Measurements from ENCODE around the gene SLC8A1.

Gene SLC8A1

DNA sequence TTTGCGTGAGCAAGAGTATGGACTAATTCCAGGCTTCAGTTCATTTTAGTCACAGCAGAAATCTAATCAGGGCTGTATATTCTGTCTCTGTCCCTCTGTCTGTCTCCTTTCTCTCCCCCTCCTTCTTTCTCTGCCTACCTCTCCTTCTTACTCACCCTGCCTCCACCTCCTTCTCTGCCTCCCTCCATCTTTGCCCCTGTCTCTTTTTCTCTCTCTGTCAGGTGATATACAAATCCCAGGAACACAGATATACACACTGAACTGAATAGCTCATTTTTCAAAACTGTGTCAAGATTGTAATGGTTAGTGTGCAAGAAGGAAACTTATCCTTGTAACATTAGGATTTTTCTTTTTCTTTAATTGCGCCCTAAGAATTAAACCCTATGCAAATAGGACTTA lies 32.5 kb downstream of the SLC8A1 start:
- no peak for DNase-seq

DNA sequence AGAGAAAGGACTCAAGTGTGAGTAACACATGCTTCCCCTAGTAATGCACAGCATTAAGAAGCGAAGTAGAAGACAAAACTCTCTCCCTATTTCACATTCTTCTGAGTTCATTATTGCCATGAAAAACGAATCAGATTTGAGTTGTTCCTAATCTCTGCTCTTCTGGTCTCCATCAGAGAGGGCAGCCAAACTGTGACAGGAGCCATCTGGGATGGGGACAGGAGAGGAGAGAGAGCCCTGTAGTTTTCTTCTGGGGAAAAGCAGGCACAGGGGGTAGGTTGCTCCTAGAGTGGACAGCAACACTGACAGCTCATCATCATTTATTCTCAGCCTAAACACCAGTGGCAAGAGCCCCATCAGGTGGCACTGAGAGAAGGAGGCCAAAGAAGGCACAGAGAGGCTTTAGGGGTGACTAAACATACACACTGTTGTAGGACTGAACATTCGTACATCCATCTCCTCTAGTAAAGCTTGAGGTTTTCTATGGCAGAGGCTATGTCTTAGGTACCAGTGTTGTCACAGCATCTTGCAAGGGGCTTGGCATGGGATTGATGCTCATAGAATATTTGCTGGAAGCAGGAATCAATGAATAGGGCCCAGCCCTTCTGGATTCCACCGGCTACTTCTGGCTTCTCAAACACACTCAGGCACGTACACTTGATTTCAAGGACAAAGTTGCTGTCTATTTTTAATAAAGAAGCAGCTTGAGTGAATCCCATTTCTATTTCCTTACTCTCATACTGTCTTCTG lies 33.1 kb downstream of the SLC8A1 start:
- no peak for DNase-seq

DNA sequence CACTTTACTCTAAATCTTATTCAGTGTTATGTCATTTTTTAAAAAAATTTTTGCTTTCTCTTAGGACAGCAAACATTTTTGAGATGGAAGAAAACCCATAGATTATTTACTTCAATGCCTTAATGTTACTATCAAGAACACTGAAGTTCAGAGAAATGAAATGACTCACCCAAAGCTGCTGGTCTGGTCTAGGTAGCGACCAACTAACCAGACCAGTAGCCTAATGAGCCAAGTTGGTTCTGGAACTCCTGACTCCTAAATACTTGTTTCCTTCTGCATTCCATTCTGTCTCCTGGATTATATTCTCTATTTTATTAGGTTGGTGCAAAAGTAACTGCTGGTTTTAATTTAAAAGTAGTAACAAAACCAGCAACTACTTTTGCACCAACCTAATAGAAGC lies 35.4 kb downstream of the SLC8A1 start:
- no peak for DNase-seq

DNA sequence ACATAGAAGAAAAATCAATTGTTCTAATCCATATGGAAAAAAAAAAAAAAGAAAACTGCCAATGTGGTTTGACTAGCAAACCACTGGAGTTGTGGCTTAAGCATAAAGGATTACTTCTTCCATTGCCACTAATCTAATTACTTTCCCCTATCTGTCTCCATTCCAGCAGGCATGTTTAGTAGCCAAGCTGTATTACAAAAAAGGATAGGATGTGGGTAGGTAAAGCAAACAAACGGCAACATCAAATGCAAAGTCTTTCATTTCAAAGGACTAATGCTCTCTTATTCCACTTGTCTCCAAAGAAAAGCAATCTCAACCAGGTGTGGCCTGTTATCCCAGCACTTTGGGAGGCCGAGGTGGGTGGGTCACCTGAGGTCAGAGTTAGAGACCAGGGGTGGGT lies 36.5 kb downstream of the SLC8A1 start:
- no peak for DNase-seq

DNA sequence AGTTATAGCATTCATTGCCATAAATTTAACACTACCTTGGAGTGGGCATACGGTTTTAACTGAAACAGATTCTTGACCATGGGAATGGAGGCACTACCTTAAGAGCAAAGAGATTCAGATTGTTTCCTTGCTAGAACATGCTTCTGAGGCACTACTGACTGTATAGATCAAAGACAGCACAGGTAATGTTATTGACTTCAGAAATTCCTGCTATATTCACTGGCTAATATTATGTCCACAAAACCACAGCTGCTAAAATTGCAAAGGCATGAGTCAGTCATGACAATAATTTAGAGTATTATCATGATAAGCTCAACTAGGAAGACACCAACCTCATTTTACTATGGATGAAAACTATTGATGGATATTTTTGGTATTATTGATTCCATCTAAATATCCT lies 39.4 kb downstream of the SLC8A1 start:
- DNase-seq, result no peak

DNA sequence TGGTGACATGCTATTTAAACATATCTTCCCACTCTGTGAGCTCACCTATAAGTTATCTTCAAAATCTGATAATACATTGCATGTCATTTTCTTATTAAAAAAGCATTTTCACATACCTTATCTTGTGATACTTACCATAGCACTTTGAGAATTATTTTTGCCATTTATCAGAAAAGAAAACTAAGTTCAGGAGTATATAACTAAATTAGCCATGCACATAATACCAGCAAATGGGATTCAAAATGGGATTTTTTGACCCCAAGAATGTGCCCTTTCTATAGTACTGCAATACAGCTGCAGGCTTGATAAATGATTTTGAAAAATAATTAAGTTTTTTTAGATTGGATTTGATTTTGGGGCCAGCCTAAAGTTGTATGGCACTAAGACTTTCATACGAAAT lies 41.2 kb downstream of the SLC8A1 start:
- DNase-seq, result no peak

DNA sequence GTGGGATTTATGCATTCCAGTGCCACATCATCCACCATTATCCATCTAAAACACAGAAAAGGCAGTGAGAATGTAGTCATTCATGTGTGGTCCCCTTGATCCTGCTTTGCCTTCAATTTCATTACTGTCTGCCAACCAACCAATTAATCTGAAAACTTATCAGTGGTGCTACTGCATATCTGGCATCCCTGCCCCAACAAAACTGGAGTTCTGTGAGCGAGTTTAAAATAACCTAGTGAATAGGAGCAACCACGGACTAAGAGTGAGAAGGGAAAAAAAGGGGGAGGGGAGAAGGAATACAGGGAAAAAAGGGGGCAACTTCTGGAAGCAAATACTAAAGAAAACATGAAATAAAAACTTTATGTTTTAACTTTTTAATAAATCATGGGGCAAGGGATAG lies 42.2 kb downstream of the SLC8A1 start:
- no peak for DNase-seq

DNA sequence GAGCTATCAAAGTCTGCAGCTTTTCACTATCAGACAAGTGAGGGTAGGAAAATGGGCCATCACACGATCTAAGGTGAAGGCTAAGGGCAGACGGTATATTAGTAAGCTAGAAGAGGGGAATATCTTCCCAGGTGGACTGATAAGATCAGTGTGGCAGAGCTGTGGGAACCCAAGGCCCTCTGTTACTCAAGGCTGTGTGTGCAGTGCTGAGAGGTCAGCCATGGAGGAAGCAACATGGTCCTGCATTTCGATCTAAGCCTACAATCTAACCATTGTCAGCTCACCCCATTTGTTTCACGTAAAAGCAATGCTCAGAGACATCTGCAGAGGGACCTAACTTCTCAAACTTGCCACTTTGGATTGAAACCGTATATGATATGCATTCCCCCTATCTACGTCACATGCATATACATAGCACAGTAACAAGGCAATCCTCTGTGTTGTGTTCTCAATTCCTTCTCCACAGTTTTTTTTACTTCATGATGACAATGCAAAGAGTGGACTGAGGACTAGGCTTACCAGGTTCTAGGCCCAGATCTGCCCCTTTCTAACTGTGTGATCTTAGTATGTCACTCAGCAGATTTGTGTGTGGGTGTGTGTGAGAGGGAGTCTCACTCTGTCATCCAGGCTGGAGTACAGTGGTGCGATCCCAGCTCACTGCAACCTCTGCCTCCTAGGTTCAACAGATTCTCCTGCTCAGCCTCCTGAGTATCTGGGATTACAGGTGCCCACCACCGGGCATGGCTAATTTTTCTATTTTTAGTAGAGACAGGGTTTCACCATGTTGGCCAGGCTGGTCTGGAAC lies 45.2 kb downstream of the SLC8A1 start:
- DNase-seq, result no peak

DNA sequence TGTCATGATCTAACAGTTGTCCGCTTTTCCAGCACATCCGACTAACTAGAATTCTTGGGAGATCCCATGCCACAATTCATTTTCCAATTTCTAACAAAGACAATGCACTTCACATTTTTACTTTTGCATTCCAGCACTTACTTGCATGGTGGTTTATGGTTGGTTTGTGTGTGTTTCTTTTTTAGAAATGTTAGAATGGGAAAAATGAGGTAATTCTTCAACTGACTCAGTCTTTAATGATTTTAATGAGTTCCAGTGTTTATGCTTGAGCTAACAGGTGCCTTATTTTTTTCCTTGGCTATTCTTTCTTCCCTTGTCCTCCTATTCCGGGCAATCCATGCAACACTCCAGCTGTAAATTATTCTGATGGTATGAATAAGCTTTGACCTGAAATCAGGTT lies 46.4 kb downstream of the SLC8A1 start:
- DNase-seq, result no peak

DNA sequence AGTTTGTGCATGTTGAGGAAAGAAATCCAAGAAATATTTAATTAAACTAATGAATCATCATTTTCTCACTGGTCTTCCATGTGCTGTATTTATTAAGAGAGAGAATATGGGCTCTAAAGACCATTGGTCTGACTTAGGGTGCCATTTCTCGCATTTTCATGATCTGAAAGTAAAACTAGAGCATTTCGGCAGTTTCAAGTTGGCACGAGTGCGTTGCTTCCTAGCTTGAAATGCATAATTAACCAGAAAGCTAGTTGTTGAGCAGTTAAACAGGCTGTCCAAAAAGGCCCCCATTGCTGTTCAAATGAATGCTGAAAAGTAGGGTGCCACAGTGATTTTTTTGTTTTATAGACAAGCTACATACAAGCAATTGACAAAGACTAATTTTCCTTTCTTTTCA lies 47.4 kb downstream of the SLC8A1 start:
- no peak for DNase-seq

DNA sequence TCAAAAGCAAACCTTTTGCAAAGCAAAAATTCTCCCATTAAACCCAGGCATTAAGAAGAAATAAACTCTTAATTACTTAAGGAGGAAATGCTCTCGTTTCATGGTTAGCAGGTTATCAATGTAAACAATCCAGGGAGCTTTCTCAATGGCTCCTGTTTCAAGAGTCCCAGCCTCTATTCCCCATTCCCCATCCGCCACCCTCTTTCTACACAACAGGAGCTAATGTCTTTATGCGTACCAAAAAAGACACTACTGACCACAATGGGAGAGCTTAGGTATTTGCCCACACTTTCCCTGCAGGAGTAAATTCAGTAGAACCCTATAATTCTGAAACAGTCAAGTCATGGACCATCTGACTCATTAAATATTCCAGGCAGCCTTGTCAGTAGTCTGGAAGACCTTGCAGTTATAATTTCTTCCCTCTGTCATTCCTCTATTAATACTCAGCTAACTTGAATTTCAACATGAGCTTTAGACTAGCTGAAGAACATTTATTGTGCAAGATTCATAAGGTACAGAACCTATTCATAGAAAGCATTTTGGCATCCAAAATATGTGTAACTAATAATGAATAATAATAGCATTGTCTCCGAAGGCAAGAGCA lies 48.6 kb downstream of the SLC8A1 start:
- DNase-seq, result no peak

DNA sequence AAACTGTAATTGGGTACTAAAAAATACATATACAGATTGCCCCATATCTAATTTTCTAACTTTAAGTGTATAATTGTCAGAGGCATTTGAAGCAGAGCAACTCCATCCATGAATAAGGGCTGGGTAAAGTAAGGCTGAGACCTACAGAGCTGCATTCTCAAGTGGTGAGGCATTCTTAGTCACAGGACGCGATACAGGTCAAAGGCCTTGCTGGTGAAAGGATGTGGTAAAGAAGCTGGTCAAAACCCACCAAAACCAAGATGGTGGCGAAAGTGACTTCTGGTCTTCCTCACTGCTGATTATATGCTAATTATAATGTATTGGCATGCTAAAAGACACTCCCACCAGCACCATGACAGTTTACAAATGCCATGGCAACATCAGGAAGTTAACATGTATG lies 50.0 kb downstream of the SLC8A1 start:
- no peak for DNase-seq

DNA sequence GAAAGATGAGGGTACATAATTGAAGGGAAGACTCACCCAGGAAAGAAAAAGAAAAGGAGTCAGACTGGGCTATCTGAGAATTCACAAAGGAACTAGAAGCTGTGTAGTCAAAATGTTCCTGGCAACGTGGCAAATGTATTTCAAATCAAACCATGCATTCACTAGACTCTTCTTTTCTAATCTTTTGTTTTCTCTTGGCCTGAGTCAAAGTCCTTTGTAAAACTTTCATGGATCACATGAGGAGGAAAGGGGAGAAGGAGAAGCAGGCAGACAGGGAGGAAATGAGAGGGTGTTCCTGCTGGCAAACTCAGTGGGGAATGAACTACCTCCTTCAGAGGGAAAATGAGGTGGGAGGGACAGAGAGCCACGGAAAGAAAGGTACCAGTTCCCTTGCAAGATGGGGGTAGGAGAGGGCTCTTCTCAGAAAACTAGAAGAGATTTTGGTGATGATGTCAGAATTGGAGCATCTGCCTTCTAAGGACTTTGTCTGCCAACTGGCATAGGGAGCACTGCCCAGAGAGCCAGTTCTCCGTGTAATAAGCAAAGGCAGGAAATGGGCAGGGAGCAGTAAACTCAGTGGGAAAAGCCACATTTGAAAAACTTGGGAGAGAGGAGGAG lies 51.4 kb downstream of the SLC8A1 start:
- no peak for DNase-seq

DNA sequence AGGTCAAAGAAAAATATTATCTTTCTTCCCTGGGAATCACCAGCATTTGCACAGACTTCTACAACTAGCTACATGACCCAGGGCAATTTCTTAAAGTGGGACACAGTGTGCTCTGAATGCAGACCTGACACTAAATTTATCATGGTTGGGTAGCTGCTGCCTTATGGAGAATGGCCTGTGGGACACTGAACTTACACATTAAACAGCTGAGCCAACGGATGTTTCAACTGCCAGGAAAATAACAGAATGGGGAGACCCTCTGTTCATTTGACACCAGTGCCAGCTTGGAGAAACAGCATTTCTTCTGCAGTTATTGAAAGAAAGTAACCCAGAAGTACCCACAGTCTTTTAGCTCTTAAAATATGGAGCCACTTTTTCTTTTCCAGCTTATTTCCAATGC lies 54.1 kb downstream of the SLC8A1 start:
- no peak for DNase-seq

DNA sequence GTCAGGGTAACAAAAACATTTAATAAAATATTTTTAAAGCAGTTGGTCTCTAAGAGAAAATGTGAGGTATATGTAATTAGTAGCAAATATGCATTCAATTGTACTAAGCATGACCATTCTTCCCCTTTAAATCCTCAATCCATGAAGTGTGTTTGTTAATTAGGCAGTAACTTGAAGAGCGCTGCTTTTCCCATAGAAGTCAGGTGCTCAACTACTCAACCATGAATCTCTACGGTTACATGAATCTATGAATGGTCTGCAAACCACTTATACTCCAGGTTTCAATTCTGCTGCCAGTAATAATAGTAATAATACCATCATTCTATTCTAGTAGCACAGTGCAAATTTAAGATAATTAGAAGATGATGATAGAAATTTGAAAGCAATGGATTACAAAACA lies 55.8 kb downstream of the SLC8A1 start:
- no peak for DNase-seq

DNA sequence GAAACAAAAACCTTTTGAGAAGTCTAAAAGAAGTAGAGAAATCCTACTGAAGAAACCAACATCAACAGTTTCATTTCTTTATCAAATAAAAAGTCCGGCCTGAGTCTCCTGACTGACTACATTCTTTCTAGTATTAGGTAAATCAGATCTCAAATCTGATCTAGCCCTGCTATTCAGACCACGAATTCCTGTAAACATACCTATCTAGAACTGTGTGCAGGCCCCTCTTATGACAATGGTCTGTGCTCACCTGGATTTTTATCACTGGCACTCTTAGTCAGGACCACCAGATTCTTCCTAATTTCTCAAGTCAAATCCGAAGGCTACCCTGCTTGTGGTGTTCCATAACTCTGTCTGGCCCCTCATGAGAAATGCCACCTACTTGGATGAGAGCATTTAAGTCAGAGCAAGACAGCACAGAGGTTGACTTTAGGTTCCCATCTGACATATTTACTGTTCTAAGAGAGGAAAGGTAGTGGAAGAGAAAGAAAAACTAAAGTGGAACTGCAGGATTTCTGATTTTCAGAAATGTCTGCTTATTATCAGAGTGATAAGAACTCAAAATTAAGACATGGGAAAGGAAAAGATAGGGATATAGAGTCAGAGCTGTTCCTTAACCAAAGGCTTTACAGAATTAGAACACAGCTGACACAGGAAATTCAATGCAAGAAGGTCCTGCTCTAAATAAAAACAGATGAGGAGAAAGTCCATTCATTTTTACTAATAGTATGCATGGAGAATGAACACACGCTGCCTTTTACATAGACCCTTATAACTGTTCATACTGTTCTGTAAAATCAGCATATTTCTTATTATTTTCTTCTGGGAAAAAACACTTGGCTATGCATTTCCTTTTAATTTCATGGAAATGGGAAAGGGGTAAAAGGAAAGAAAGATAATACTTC lies 56.5 kb downstream of the SLC8A1 start:
- no peak for DNase-seq

DNA sequence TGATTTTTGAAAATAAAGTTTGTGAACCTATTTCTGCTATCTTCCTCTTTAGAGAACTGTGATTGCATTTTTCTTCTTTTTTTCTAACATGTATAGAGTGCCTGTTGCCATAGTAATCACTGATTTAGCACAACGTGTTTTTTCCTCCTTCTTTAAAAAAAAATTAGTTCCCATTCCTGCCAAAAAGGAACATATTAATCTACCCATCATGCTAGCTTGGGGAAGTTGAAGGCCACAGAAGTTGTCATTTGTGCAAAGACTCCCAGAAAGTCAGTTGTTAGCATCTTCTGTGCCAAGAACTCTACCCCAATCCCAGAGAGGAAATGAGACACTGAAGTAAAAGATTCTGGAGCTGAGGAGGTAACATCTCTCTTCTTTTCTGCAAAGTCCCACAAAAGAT lies 57.3 kb downstream of the SLC8A1 start:
- DNase-seq, result no peak

DNA sequence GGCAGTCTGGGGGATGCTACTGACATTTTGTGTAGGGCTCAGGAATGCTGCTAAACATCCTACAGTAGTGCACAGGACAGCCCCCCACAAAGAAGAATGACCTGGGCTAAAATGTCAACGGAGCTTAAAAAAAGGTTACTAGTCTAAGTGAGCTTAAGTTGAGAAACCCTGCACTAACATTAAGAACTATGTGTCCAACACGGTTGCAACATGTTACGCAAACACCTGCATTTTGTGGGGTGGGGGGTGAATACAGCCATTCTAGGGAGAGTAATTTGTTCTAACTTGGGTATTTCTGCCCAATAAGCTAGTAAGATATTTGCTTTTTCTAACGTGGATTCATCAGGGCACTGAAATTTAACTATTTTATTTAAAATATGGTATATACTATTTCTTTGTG lies 57.9 kb downstream of the SLC8A1 start:
- no peak for DNase-seq

DNA sequence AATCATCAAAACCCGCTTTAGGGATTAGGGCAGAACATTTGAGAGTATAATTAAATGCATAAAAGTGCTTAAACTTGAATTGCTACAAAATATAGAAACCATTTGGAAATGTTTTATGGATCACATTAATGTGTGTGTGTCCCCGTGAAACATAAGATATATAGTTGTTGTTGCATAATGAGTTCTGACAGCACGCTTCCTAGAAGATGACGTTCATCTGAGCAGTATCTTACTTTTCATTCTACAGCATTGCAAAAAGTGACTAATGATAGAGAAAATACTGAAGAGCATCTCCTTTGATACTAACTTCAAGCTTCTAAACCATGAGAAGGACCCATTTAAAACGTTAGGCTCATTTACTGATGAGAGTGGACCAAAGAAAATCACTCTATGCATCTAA lies 63.7 kb downstream of the SLC8A1 start:
- DNase-seq, result no peak

DNA sequence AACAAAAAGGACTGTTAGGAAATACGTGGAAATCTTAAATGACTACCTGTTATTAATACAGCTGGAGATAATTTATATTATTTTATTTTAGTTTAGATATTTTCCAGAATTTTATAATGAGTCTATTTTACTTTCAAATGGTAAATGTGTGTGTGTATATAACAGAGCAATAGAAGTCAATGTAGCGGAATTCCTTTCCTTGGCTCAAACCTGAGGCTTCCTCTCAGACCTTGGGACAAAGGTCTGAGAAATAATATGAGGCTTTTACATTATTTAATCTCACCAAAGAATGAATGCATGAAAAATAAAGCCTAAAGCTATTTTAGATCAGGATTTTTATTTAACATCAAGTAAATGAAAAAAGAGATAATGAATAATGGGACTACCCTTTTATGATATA lies 65.7 kb downstream of the SLC8A1 start:
- DNase-seq, result no peak

DNA sequence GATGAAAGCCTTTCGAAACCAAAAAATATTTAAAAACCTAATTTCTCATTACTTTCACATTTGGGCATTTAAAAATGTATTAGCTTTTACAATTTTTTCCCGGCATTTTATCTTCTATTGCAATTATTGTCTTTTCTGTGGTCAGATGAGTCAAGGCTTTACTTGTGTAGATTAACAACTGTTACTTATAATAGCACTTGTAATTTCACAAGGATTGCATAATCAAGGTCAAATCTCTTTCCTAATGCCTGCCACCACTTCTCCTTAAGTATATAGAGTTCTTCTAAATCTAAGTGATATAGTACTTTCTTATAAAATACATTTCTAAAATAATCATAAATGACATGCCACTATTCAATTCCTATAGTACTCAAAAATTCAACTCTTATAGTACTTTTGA lies 67.2 kb downstream of the SLC8A1 start:
- no peak for DNase-seq

DNA sequence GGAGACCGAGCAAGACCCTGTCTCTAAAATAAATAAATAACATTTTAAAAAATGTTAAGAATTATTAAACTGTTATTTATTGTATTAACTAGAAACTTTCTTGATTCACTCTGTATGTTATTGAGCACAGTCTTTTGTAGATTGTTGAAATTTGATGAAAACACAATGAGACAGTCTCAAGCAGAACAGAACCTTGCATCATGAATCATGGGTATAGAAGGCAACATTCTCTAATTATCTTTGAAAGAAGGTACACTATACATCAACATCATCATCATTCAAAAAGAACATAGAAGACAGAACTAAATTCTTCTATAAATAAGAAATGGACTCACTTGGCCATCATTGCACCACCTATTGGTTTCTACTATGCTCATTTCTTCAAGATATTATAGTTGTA lies 67.7 kb downstream of the SLC8A1 start:
- DNase-seq, result no peak

DNA sequence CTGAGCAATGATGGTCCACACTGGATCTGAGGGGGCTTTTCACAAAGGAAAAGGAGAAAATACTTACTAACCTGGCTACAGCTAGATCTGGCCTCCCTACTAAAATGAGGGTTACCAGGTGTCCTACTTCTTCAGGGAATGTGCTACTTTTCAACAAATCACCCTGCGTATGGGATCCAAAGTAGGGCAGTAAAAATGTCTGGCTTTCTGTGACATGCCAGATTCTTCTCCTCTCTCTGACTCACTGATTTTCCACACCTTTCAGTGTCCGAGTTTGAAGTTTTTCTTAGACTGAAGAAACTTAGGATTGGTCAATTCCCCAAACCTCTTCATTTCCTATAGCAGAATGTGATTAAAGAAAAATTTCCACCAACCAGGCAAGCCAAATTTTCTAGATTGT lies 71.2 kb downstream of the SLC8A1 start:
- no peak for DNase-seq
